GM06990 (cell line): ENCODE data around the gene TRMU.

Source experiments
- DNase-seq: peaks from one replicate; pipeline ENCODE4 v3.0.0-alpha.2; 2011; ENCODE audit not compliant: insufficient read length; ENCODE audit errors: extremely low read depth
- H3K27me3 ChIP-seq: replicated peaks from 2 replicates; pipeline ENCODE4 v1.6.0; 2011; ENCODE audit warnings: low read length; ENCODE audit not compliant: control insufficient read depth, insufficient read depth
- H3K36me3 ChIP-seq: 2 replicates; pipeline ENCODE4 v1.5.1; 2011; ENCODE audit warnings: low read length; ENCODE audit not compliant: control insufficient read depth, insufficient read depth
- H3K4me3 ChIP-seq: replicated peaks from 2 replicates; pipeline ENCODE4 v1.5.1; 2011; ENCODE audit warnings: low read depth, mild to moderate bottlenecking, control low read depth, low read length
- CTCF ChIP-seq: IDR thresholded peaks from 2 replicates; pipeline ENCODE4 v1.5.1; 2011; ENCODE audit warnings: low read length, control low read depth, mild to moderate bottlenecking, inconsistent platforms; ENCODE audit not compliant: insufficient read depth, poor library complexity, severe bottlenecking

Gene TRMU

DNA sequence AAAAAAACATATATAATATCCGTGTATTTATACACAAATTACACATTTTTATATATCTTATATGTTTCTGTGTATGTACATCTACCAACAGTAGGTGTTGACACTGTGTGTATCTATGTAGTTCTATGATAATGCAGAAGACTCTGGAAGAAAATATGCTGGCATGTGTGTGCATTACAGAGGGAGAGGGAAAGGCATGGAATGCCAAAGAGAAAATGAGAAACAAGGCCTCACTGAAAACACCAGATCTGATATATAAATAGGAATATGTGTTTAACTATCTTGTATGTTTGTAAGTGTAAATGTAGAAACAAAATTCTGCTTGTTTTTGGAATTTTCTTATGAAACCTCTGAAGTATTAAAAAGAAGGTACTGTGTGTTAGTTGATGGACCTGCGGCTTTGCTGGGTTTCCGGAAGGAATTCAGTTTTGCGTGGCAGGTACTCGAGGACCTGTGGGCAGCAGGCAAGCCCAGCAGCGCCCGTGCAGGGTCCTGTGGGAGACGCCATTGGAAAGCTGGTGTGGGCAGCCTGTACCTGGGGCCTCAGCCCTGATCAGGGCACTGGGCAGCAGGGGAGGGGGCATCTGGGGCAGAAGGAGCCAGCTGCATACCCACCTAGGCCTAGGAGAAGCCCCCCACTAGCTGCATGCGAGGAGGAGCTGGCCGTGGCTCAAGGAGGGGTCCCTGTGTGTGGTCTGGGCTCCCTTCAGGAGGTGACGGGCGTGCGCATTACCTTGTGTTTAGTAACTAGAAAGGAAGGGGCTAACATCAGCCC is 7.6 kb upstream of the TRMU start:
- no peak for TF ChIP-seq CTCF
- no peaks in the 10 kb centered on the region for H3K27me3 ChIP-seq
- peaks cover 37% of the 10 kb centered on the region for H3K36me3 ChIP-seq
- DNase-seq, result no peak
- H3K4me3 ChIP-seq, result no peak overlapping the region

- no peak for DNase-seq
- no peaks in the 10 kb centered on the region for H3K27me3 ChIP-seq
- H3K4me3 ChIP-seq, result no peak overlapping the region
- no peak for TF ChIP-seq CTCF
- H3K36me3 ChIP-seq, result peaks cover 38% of the 10 kb centered on the region
Measured at GRCh38 chr22:46328797-46329196, 6.7 kb upstream of the TRMU start.

DNA sequence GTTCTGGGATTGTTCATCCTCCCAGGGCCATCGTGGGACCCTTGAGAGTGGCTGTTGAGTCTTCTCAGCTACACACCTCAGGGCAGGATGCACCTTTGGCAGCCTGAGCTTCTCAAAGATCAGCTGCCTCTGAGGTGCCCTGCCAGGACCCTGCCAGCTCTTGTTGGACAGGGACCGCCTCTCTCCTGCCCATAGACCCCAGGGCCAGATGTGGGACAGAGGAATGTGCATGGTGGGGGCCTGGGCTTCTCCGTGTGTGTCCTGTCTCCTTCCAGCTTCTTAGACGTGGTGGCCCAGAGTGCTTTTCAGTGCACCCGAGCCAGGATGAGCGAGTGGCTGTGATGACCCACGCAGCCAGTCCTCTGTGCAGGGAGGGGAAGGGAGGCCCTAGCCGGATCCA is 5.9 kb upstream of the TRMU start:
- Histone ChIP-seq H3K27me3 (no peaks in the 10 kb centered on the region), H3K4me3 (no peak overlapping the region), H3K36me3 (peaks cover 35% of the 10 kb centered on the region)
- TF ChIP-seq CTCF, result no peak
- no peak for DNase-seq

DNA sequence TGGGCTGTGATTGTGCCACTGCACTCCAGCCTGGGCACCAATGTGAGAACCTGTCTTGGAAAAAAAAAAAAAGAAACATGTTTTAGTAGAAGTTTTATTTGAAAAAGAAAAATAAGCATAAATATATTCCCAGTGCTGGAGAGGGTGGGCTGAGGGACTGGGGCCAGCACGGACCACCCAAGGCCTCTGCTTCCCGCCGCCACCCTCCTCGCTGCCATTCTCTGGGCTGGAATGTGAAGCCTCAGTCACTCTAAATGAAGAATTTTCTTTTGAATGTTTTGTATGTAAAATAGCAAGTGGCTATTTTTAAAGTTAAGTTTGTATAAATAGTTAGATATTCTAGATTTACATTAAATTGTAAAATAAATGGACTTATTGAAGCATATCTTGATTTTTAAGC is 5.1 kb upstream of the TRMU start:
- no peaks in the 10 kb centered on the region for H3K27me3 ChIP-seq
- TF ChIP-seq CTCF, result no peak
- H3K4me3 ChIP-seq, result no peak overlapping the region
- H3K36me3 ChIP-seq, result peaks cover 35% of the 10 kb centered on the region
- DNase-seq, result no peak

DNA sequence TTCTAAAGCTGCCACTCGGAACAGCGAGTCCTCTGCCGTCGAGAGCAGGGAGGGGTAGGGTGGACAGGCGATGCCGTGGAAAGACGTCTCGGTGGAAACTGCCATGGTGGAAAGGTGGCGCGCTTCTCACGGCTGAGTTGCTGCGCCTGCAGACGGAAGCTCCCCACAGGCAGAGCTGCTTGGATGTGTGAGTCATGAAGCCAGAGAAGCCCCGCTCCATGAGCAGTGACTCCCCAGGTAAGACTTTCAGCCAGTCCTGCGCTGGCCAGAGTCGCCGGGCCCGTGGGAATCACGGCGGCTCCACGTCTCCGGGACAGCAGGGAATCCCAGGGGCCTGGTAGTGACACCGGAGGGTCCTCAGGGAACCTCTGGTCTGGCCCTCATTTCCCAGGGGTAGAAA is 4.0 kb upstream of the TRMU start:
- Histone ChIP-seq H3K27me3 (no peaks in the 10 kb centered on the region), H3K4me3 (no peak overlapping the region), H3K36me3 (peaks cover 28% of the 10 kb centered on the region)
- no peak for DNase-seq
- TF ChIP-seq CTCF, result no peak
